HG03439 (cell line): Measurements from ENCODE around the gene BGLAP.

Experiments
- ATAC-seq: cut with Tn5 transposase; IDR thresholded peaks from one replicate; pipeline ENCODE4 v1.9.1; 2021; ENCODE audit warnings: mild to moderate bottlenecking, moderate library complexity; ENCODE audit not compliant: unreplicated experiment

BGLAP gene

DNA sequence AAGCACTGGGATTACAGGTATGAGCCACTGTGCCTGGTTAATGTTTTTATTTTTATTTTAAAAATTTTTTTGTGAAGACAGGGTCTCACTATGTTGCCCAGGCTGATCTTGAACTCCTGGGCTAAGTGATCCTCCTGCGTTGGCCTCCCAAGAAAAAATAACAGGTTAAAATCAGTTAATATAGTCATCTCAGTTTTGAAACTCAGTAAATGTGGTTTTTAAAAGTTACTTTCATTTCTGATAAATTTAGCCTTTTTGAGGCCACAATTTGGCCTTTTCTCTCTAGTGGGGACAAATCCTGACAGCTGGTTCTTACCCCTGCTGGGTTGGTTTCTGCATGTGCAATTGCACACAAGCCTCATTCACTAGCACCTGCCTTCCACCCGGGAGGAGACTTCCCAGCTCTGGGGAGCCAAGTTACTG lies 15.9 kb upstream of the BGLAP start:
- peak; percentile 61 for ATAC-seq

DNA sequence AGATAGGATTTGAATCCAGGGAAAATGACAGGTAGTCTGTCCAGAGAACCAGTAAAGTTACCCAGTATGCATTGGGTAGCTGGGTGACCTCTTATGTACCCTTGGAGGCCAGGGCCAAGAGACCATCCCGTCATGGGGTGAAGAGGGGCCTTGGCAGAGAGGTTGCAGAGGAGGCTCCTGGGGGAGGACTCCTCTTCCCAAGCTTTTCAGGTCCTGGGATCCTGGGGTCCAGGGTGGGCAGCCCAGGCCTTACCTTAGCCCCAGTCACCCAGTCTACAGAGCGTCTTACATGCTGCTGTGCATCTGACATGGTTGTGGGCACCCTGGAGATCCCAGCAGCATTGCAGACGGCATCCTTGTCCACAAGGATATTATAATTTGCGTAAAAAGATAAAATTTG lies 15.2 kb upstream of the BGLAP start:
- ATAC-seq: no peak

GRCh38 chr1:156228501-156228900 lies 13.5 kb upstream of the BGLAP start:
- no peak for ATAC-seq

DNA sequence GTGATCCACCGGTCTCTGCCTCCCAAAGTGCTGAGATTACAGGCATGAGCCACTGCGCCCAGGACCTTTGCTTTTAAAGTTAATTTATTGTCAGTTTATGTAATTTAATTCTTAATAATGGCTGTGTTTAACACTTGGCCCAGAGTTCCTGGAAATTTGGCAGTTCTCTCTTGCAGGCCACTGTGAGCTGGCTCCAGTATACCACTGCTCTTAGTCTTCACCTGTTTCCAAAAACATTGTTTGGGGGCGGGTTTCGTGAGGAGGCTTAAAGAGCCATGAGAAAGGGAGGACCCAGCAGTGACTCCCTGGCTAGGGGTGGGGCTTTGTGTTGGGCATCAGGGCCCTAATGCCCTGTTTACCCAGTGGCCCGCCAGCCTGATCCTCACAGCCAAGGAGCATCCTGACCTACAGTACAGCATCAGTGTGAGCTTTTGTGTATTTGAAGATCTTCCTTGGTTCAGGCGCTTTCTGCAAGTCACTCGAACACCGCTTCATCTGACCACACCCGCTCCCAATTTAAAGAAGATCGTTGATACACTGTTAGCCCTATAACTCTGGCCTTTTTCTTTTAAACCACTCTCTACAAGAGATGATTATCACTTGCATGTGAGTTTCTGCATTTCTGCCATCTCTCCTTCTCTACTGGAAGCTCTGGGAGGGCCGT lies 12.0 kb upstream of the BGLAP start:
- no peak for ATAC-seq

DNA sequence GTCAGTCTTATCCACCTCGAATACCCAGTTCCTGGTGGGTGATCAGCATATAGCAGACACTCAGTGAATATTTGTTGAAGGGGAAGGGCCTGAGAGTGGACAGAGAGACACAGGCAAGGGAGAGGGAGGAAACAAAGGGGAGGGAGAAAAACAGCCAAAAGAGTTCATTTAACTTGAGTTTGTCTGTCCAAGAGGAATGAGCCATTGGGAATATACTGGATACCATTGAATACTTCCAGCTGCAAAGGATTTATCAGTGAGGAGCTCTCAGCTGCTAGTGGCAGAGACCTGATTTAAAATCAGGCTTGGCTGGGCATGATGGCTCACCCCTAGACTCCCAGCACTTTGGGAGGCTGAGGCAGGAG lies 11.5 kb upstream of the BGLAP start:
- ATAC-seq: no peak

- no peak for ATAC-seq
Measured at GRCh38 chr1:156232201-156232894, 9.6 kb upstream of the BGLAP start.

- no peak for ATAC-seq
Measured at GRCh38 chr1:156233426-156234127, 8.4 kb upstream of the BGLAP start.

- no peak for ATAC-seq
Measured at GRCh38 chr1:156236164-156236563, 5.8 kb upstream of the BGLAP start.

- ATAC-seq: no peak
Measured at GRCh38 chr1:156238248-156238647, 3.7 kb upstream of the BGLAP start.

DNA sequence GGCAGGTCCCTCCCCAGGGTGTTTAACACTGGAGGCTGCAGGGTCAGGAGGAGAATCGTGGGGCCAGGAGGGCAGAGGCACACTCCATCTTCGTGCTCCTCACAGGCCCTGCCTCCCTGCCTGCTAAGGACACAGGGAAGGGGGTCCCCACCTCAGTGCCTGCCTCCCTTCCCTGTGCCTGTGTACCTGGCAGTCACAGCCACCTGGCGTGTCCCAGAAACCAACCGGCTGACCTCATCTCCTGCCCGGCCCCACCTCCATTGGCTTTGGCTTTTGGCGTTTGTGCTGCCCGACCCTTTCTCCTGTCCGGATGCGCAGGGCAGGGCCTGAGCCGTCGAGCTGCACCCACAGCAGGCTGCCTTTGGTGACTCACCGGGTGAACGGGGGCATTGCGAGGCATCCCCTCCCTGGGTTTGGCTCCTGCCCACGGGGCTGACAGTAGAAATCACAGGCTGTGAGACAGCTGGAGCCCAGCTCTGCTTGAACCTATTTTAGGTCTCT lies 623 bp upstream of the BGLAP start:
- ATAC-seq: no peak

GRCh38 chr1:156242738-156243137 lies 754 bp downstream of the BGLAP start:
- ATAC-seq: no peak

GRCh38 chr1:156244126-156244525 lies 2.1 kb downstream of the BGLAP start:
- ATAC-seq: no peak

GRCh38 chr1:156244712-156245111 lies 2.7 kb downstream of the BGLAP start:
- no peak for ATAC-seq

- ATAC-seq: no peak
Measured at GRCh38 chr1:156245451-156246232, 3.7 kb downstream of the BGLAP start.

DNA sequence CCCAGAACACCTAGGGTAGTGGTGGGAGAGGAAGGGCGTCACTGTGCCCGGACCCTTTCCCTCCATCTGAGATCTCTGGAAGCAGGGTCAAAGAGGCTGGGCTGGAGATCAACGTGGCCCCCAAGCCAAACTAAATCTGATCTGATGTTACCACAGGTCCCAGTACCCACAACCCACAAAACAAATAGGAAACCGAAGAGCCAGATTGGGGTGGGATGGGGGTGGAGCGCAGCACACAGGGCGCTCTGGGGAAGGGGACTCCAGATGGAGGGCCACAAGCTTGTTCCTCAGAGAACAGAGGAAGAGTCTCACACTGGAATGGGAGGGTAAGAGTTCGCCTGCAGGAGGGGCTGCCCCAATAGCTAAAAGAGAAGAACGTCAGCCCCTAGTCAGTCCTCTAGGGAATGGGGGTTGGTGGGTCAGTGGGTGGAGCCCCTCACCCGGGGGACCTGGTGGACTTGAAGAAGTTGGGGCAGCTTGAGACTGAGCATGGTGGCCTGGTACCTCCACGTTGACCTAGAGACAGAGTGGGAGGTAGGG lies 4.3 kb downstream of the BGLAP start:
- ATAC-seq: no peak

DNA sequence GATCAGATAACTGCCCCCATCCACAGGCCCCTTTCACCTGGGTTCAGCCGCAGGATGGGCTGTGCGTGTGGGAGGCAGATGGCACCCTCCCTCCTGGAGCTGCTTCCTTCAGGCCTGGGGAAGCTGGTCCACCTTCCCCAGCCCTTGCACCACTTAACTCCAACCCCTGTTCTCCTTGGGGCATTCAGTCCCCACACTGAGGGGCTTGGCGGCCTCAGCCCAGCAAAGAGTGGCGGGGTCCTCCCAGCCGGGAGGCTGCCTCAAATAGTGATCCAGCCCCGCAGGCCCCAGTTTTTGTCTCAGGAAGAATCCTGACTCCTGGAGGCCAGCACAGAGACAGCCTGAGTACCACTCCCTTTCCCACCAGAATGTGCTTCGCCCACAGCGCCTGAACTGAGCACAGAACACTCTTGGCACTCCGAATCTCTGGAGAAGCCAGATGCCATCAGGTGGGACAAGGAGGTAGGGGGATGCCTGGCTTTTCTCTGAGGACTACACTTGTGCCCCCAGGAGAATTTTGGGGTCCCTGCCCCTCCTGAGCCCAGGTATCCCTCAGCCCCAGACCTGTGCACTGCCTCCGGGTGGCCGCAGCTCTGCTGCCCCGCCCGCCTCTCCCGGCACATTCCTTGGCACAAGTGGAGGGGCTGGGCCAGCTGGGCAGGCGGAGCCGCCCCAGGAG lies 4.9 kb downstream of the BGLAP start:
- no peak for ATAC-seq

GRCh38 chr1:156247460-156248322 lies 5.7 kb downstream of the BGLAP start, which contains the start of gene PAQR6:
Gene PAQR6 (minus strand): TSS chr1:156248056. CDS start chr1:156246731, 1,325 bp downstream.
- ATAC-seq: no peak

- no peak for ATAC-seq
Measured at GRCh38 chr1:156248323-156248683, 6.3 kb downstream of the BGLAP start.

GRCh38 chr1:156249593-156249992 lies 7.6 kb downstream of the BGLAP start:
- ATAC-seq: no peak
